SK-N-SH (cell line): ENCODE measurements around the gene FGD4. TPM values are rescaled to one million over a fixed set of nuclear protein-coding genes. Genes with fewer than 3 reads are reported as not detected.

ENCODE experiments used
- CTCF ChIA-PET: fragments of 300-600, 350-600 bp; formaldehyde crosslinking; extraction: SDS; loops from one replicate; lab custom pipeline; 2021; lab: Yijun Ruan, JAX
- POLR2A ChIA-PET: fragments of 350-600 bp; sonication (Branson Sonifier 250); formaldehyde crosslinking; extraction: SDS; loops from one replicate; lab custom pipeline; 2020; ENCODE audit warnings: antibody characterized with exemption, inconsistent platforms; lab: Yijun Ruan, JAX
- DNase-seq: peaks from one replicate; pipeline ENCODE4 v3.0.0; 2012
- H2AFZ ChIP-seq: fragments of 200-600 bp; sonication (generic); 2 replicates; pipeline ENCODE4 v1.8.1; 2016; ENCODE audit warnings: antibody characterized with exemption, mild to moderate bottlenecking, low read depth
- H3F3A ChIP-seq: fragments of 200-600 bp; sonication (generic); replicated peaks from 2 replicates; pipeline ENCODE3; 2016; ENCODE audit warnings: antibody characterized with exemption, mild to moderate bottlenecking; ENCODE audit not compliant: insufficient read depth
- H3K27ac ChIP-seq, 2 experiments: fragments of 200-500 bp in 1 of 2; fragments of 200-600 bp in 1 of 2; sonication (Bioruptor generic) in 1 of 2; sonication (generic), shearing (Covaris generic) in 1 of 2; 2 replicates each; pipeline versions ENCODE4 v1.5.1 to v1.6.1; 2014 to 2016; ENCODE audit warnings: low read depth in 2 of 2, inconsistent platforms in 1 of 2, low read length in 1 of 2, mild to moderate bottlenecking in 1 of 2, mixed read lengths in 1 of 2
- H3K27me3 ChIP-seq: fragments of 200-600 bp; sonication (generic), shearing (Covaris generic); 2 replicates; pipeline ENCODE4 v1.6.1; 2016; ENCODE audit warnings: mixed run types; ENCODE audit not compliant: insufficient read depth
- H3K36me3 ChIP-seq, 2 experiments: fragments of 200-500 bp in 1 of 2; fragments of 200-600 bp in 1 of 2; sonication (Bioruptor generic) in 1 of 2; sonication (generic) in 1 of 2; replicated peaks in 1 of 2; 2 replicates each; pipeline versions ENCODE3 to v1.5.1; 2014 to 2016; ENCODE audit warnings: low read length in 1 of 2, mild to moderate bottlenecking in 1 of 2; ENCODE audit not compliant: insufficient read depth in 2 of 2, control insufficient read depth in 1 of 2
- H3K4me1 ChIP-seq, 2 experiments: fragments of 200-500 bp in 1 of 2; fragments of 200-600 bp in 1 of 2; sonication (Bioruptor generic) in 1 of 2; sonication (generic), shearing (Covaris generic) in 1 of 2; 2 replicates each; pipeline versions ENCODE4 v1.5.1 to v1.6.1; 2014 to 2016; ENCODE audit warnings: low read depth in 1 of 2, low read length in 1 of 2, mixed run types in 1 of 2; ENCODE audit not compliant: insufficient read depth in 2 of 2, control insufficient read depth in 1 of 2
- H3K4me2 ChIP-seq: fragments of 200-600 bp; sonication (generic), shearing (Covaris generic); 2 replicates; pipeline ENCODE4 v1.6.1; 2017; ENCODE audit warnings: mixed run types
- H3K4me3 ChIP-seq, 2 experiments: fragments of 200-500 bp in 1 of 2; fragments of 200-600 bp in 1 of 2; sonication (Bioruptor generic) in 1 of 2; sonication (generic), shearing (Covaris generic) in 1 of 2; 2 replicates each; pipeline versions ENCODE4 v1.5.1 to v1.8.1; 2014 to 2016; ENCODE audit warnings: low read depth in 2 of 2, inconsistent platforms in 1 of 2, low read length in 1 of 2, mild to moderate bottlenecking in 1 of 2, mixed read lengths in 1 of 2, moderate library complexity in 1 of 2
- H3K79me2 ChIP-seq: fragments of 200-600 bp; sonication (generic); 2 replicates; pipeline ENCODE4 v1.8.1; 2017; ENCODE audit warnings: mild to moderate bottlenecking; ENCODE audit not compliant: insufficient read depth
- H3K9ac ChIP-seq: fragments of 200-600 bp; sonication (generic); 2 replicates; pipeline ENCODE4 v1.6.1; 2017; ENCODE audit warnings: mixed run types
- H3K9me2 ChIP-seq: fragments of 200-600 bp; sonication (generic); 2 replicates; pipeline ENCODE4 v1.6.1; 2017; ENCODE audit warnings: mixed run types
- H3K9me3 ChIP-seq: fragments of 200-600 bp; sonication (generic); 2 replicates; pipeline ENCODE4 v1.6.1; 2017; ENCODE audit warnings: mixed run types, mild to moderate bottlenecking, moderate library complexity
- H4K20me1 ChIP-seq: fragments of 200-600 bp; sonication (generic); 2 replicates; pipeline ENCODE4 v1.6.1; 2017; ENCODE audit warnings: mild to moderate bottlenecking, mixed run types; ENCODE audit not compliant: insufficient read depth
- ELF1 ChIP-seq: IDR thresholded peaks from 2 replicates; pipeline ENCODE4 v1.4.0; 2012
- EZH2phosphoT487 ChIP-seq: fragments of 200-600 bp; sonication (generic); IDR thresholded peaks from 2 replicates; pipeline ENCODE4 v1.6.1; 2017; ENCODE audit warnings: low read depth, mixed run types, mild to moderate bottlenecking, antibody characterized with exemption, moderate library complexity, borderline replicate concordance
- FOXJ3 ChIP-seq: sonication (generic); formaldehyde crosslinking; IDR thresholded peaks from 2 replicates; pipeline ENCODE4 v1.5.1; 2020; ENCODE audit warnings: mild to moderate bottlenecking, missing genetic modification reagents
- FOXM1 ChIP-seq: IDR thresholded peaks from 2 replicates; pipeline ENCODE4 v1.4.0; 2012; ENCODE audit warnings: low read depth, mild to moderate bottlenecking
- MEF2A ChIP-seq: IDR thresholded peaks from 2 replicates; pipeline ENCODE4 v1.4.0; 2012; ENCODE audit warnings: low read depth, borderline replicate concordance
- MXI1 ChIP-seq: IDR thresholded peaks from 2 replicates; pipeline ENCODE4 v1.6.1; 2012; ENCODE audit warnings: mild to moderate bottlenecking, low read depth, low read length, improper control_type of control experiment
- POLR2AphosphoS5 ChIP-seq: IDR thresholded peaks from 2 replicates; pipeline ENCODE4 v1.6.1; 2012; ENCODE audit warnings: low read depth, low read length
- RXRA ChIP-seq: IDR thresholded peaks from 2 replicates; pipeline ENCODE4 v1.4.0; 2012; ENCODE audit warnings: low read depth, mild to moderate bottlenecking, borderline replicate concordance
- SMC3 ChIP-seq: IDR thresholded peaks from 2 replicates; pipeline ENCODE4 v1.6.1; 2012; ENCODE audit warnings: low read depth, low read length, improper control_type of control experiment
- TAF1 ChIP-seq: IDR thresholded peaks from 2 replicates; pipeline ENCODE4 v1.6.1; 2012; ENCODE audit warnings: low read depth, mild to moderate bottlenecking, low read length, moderate library complexity, borderline replicate concordance
- TEAD4 ChIP-seq: IDR thresholded peaks from 2 replicates; pipeline ENCODE4 v1.4.0; 2012; ENCODE audit warnings: mild to moderate bottlenecking, borderline replicate concordance; ENCODE audit not compliant: insufficient read depth
- WGBS: methylation state at CpG from one replicate; pipeline ENCODE4 v1.1.6; 2017; ENCODE audit warnings: low lambda C conversion rate; 5-methylcytosine and 5-hydroxymethylcytosine counted together
- polyA plus RNA-seq, 3 experiments: library from polyadenylated mRNA; depleted of rRNA; stranded (reverse); fragments of >200 nt; gene quantifications; 2 replicates each; pipeline ENCODE4 v1.2.3, GENCODE V29; 2012
- TF ChIP-seq, protein P1 (sequence below): fragments of 150-350 bp; IDR thresholded peaks from 2 replicates; pipeline ENCODE4 v1.6.1; 2017; ENCODE audit warnings: antibody characterized with exemption, low read length, low read depth, borderline replicate concordance
- TF ChIP-seq, protein P2 (sequence below): IDR thresholded peaks from 2 replicates; pipeline ENCODE4 v1.6.1; 2012; ENCODE audit warnings: mild to moderate bottlenecking, low read depth, low read length, moderate library complexity
- TF ChIP-seq, protein P3 (sequence below): IDR thresholded peaks from 2 replicates; pipeline ENCODE4 v1.4.0; 2012; ENCODE audit warnings: low read depth, borderline replicate concordance

Gene FGD4
- polyA plus RNA-seq, 1 of the 3 experiments (the other 2 are of a cell fraction), result 0.26 TPM

DNA sequence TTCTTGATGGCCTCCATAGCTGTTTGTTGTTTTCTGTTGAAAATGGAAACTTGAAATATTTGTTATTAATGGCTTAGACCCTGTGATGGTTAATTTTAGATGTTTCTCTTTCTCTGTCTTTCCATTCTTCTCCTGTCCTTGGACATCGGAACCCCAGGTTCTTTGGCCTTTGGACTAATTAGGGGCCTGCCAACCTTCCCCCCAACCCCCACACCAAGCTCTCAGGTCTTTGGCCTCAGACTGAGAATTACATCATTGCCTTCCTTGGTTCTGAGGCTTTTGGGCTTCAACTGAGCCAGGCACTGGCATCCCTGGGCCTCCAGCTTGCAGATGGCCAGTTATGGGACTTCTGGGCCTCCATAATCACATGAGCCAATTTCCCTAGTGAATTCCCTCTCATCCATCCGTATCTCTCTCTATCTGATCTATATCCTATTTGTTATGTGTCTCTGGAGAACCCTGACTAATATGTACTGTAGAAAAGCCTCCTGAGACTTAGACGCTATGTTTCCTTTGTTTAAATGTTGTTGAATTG lies 71.6 kb downstream of the FGD4 start:
- no peaks in the 10 kb centered on the region for H4K20me1 ChIP-seq
- no peaks in the 10 kb centered on the region for H3F3A ChIP-seq
- WGBS, result 77% methylated on average over 3 of the region's 3 CpGs
- TF ChIP-seq, protein P1, sequence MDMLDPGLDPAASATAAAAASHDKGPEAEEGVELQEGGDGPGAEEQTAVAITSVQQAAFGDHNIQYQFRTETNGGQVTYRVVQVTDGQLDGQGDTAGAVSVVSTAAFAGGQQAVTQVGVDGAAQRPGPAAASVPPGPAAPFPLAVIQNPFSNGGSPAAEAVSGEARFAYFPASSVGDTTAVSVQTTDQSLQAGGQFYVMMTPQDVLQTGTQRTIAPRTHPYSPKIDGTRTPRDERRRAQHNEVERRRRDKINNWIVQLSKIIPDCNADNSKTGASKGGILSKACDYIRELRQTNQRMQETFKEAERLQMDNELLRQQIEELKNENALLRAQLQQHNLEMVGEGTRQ, result no peak
- TF ChIP-seq RXRA, result no peak
- no peak for TF ChIP-seq EZH2phosphoT487
- no peak for TF ChIP-seq TAF1
- no peak for TF ChIP-seq POLR2AphosphoS5
- no peak for TF ChIP-seq SMC3
- no peak for TF ChIP-seq MXI1
- TF ChIP-seq, protein P2, sequence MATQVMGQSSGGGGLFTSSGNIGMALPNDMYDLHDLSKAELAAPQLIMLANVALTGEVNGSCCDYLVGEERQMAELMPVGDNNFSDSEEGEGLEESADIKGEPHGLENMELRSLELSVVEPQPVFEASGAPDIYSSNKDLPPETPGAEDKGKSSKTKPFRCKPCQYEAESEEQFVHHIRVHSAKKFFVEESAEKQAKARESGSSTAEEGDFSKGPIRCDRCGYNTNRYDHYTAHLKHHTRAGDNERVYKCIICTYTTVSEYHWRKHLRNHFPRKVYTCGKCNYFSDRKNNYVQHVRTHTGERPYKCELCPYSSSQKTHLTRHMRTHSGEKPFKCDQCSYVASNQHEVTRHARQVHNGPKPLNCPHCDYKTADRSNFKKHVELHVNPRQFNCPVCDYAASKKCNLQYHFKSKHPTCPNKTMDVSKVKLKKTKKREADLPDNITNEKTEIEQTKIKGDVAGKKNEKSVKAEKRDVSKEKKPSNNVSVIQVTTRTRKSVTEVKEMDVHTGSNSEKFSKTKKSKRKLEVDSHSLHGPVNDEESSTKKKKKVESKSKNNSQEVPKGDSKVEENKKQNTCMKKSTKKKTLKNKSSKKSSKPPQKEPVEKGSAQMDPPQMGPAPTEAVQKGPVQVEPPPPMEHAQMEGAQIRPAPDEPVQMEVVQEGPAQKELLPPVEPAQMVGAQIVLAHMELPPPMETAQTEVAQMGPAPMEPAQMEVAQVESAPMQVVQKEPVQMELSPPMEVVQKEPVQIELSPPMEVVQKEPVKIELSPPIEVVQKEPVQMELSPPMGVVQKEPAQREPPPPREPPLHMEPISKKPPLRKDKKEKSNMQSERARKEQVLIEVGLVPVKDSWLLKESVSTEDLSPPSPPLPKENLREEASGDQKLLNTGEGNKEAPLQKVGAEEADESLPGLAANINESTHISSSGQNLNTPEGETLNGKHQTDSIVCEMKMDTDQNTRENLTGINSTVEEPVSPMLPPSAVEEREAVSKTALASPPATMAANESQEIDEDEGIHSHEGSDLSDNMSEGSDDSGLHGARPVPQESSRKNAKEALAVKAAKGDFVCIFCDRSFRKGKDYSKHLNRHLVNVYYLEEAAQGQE, result no peak
- TF ChIP-seq FOXJ3, result no peak
- TF ChIP-seq TEAD4, result no peak
- no peak for TF ChIP-seq MEF2A
- TF ChIP-seq, protein P3, sequence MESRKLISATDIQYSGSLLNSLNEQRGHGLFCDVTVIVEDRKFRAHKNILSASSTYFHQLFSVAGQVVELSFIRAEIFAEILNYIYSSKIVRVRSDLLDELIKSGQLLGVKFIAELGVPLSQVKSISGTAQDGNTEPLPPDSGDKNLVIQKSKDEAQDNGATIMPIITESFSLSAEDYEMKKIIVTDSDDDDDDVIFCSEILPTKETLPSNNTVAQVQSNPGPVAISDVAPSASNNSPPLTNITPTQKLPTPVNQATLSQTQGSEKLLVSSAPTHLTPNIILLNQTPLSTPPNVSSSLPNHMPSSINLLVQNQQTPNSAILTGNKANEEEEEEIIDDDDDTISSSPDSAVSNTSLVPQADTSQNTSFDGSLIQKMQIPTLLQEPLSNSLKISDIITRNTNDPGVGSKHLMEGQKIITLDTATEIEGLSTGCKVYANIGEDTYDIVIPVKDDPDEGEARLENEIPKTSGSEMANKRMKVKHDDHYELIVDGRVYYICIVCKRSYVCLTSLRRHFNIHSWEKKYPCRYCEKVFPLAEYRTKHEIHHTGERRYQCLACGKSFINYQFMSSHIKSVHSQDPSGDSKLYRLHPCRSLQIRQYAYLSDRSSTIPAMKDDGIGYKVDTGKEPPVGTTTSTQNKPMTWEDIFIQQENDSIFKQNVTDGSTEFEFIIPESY, result no peak
- TF ChIP-seq ELF1, result no peak
- TF ChIP-seq FOXM1, result no peak
- H3K27me3 ChIP-seq, result no peaks in the 10 kb centered on the region
- no peaks in the 10 kb centered on the region for H3K9me2 ChIP-seq
- POLR2A ChIA-PET, result no interaction called here
- H3K9me3 ChIP-seq, result no peaks in the 10 kb centered on the region
- H3K27ac ChIP-seq, result no peak overlapping the region
- H3K9ac ChIP-seq, result no peak overlapping the region
- CTCF ChIA-PET, result interaction anchor here (0.8 to 1.7 kb wide), 2 partner anchors 128 to 201 kb away, joined by 3 to 6 read pairs; no protein-coding TSS in a partner anchor
- H3K36me3 ChIP-seq, result no peaks in the 10 kb centered on the region
- no peaks in the 10 kb centered on the region for H3K79me2 ChIP-seq
- no peak overlapping the region for H3K4me2 ChIP-seq
- H2AFZ ChIP-seq, result no peak overlapping the region
- H3K4me1 ChIP-seq, result no peaks in the 10 kb centered on the region
- H3K4me3 ChIP-seq, result no peak overlapping the region
- DNase-seq, result no peak
